Subcutaneous abdominal adipose tissue (tissue), 5 donors: ENCODE results near the gene NUDT2.
A peak's percentile ranks its signal among the peaks of the same experiment; 100 is the strongest.
"Not testable (repeated sequence)": the region's sequence is repeated elsewhere in the genome, so short reads cannot be mapped to it uniquely, and the experiment has no call there.

Experiments
- H3K27ac ChIP-seq: one replicate; pipeline ENCODE4 v1.7.0; 2013; ENCODE audit warnings: low read depth, mild to moderate bottlenecking, inconsistent platforms, low read length, moderate library complexity
- H3K27me3 ChIP-seq, 5 donors: one replicate each; pipeline ENCODE4 v1.7.0; 2013; ENCODE audit warnings: low read length in 5 of 5, inconsistent platforms in 1 of 5; ENCODE audit not compliant: control insufficient read depth in 5 of 5, insufficient read depth in 4 of 5
- H3K36me3 ChIP-seq, 5 donors: one replicate each; pipeline ENCODE4 v1.7.0; 2013; ENCODE audit warnings: low read length in 5 of 5; ENCODE audit not compliant: control insufficient read depth in 5 of 5, insufficient read depth in 5 of 5
- H3K4me1 ChIP-seq, 5 donors: one replicate each; pipeline ENCODE4 v1.7.0; 2013; ENCODE audit warnings: low read length in 5 of 5, mild to moderate bottlenecking in 3 of 5, moderate library complexity in 1 of 5; ENCODE audit not compliant: control insufficient read depth in 5 of 5, insufficient read depth in 5 of 5
- H3K4me3 ChIP-seq, 5 donors: one replicate each; pipeline ENCODE4 v1.7.0; 2013; ENCODE audit warnings: low read length in 5 of 5, low read depth in 1 of 5
- H3K9ac ChIP-seq, 5 donors: one replicate each; pipeline ENCODE4 v1.7.0; 2013; ENCODE audit warnings: low read length in 5 of 5, mild to moderate bottlenecking in 4 of 5, moderate library complexity in 3 of 5
- H3K9me3 ChIP-seq, 5 donors: one replicate each; pipeline ENCODE4 v1.7.0; 2013; ENCODE audit warnings: low read length in 5 of 5; ENCODE audit not compliant: control insufficient read depth in 5 of 5
- donor health status: healthy.
- donor health status: healthy.
- donor health status: healthy.
- donor health status: healthy.
- donor health status: healthy.

The NUDT2 gene

GRCh38 chr9:34328987-34329832, at the start of gene NUDT2, which contains the start of gene KIF24:
TSS of gene NUDT2 (plus strand) at chr9:34329569. CDS start at chr9:34339040, 9,471 bp downstream.
TSS of gene KIF24 (minus strand) at chr9:34329268. CDS start at chr9:34311346, 17,922 bp downstream.
- no peaks in the 10 kb centered on the region for H3K36me3 ChIP-seq
- peak within 1 kb of the TSS; percentile 89 to 97 (median 95) for H3K9ac ChIP-seq
- peak within 1 kb of the TSS; percentile 90 to 97 (median 93) for H3K4me3 ChIP-seq
- peak within 1 kb of the TSS; percentile 94 for H3K27ac ChIP-seq
- H3K27me3 ChIP-seq, result no peaks in the 10 kb centered on the region
- peaks cover 3 to 22% (median 17%) of the 10 kb centered on the region in 5 donors for H3K4me1 ChIP-seq
- no peaks in the 10 kb centered on the region for H3K9me3 ChIP-seq

- H3K27ac ChIP-seq, result no peak overlapping the region
- no peaks in the 10 kb centered on the region for H3K36me3 ChIP-seq
- no peak overlapping the region for H3K4me3 ChIP-seq
- no peak overlapping the region for H3K9ac ChIP-seq
- H3K4me1 ChIP-seq, result peaks cover 0 to 7% (median 0%) of the 10 kb centered on the region in 5 donors
- no peaks in the 10 kb centered on the region for H3K9me3 ChIP-seq
- no peaks in the 10 kb centered on the region for H3K27me3 ChIP-seq
These were observed 47.3 kb upstream of the NUDT2 start for GRCh38 chr9:34282096-34282495.

- no peak overlapping the region for H3K4me3 ChIP-seq
- H3K4me1 ChIP-seq, result peaks cover 0 to 2% (median 0%) of the 10 kb centered on the region in 5 donors
- no peak overlapping the region for H3K9ac ChIP-seq
- H3K36me3 ChIP-seq, result no peaks in the 10 kb centered on the region
- no peaks in the 10 kb centered on the region for H3K27me3 ChIP-seq
- no peak overlapping the region for H3K27ac ChIP-seq
- no peaks in the 10 kb centered on the region for H3K9me3 ChIP-seq
These were observed 40.2 kb upstream of the NUDT2 start for GRCh38 chr9:34289159-34289558.

DNA sequence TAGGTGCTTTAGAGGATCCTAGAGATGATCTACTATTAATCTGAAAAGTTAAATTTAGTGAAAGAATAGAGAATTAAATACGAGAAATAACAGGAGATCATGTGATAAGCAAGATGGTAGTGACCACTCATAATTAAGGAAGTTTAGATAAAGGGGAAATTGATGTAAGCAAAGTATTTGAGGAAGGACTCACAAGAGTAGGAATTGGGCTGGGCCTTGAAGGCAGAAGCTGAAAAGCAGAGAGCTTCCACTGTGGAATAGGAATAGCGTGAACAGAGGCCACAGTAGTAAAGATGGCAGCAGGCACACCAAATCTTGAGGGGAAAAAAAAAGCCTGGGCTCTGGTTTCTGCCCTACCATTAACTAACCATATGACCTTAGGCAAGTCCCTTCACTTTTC, 38.3 kb upstream of the NUDT2 start:
- no peak overlapping the region for H3K4me3 ChIP-seq
- no peaks in the 10 kb centered on the region for H3K27me3 ChIP-seq
- peaks cover 0 to 2% (median 0%) of the 10 kb centered on the region in 5 donors for H3K4me1 ChIP-seq
- no peak overlapping the region for H3K9ac ChIP-seq
- H3K36me3 ChIP-seq, result no peaks in the 10 kb centered on the region
- no peaks in the 10 kb centered on the region for H3K9me3 ChIP-seq
- no peak overlapping the region for H3K27ac ChIP-seq

DNA sequence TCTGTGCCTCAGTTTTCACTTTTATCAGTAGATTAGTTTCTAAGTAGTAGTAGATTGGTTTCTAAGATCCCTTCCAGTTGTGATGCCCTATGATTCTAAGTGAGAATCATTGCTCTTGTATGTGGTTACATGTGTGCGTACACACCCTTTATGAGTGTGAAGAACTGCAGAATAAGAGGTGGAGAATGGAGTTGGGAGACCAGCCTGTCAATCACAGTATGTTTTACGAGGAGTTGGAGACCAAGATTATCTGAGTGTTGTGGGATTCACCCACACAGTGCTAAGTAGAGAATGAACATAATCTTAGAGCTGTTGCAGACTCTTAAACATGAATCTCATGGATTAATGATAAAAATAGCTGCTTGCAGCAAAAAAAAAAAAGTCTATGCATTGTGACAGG, 37.9 kb upstream of the NUDT2 start:
- H3K27me3 ChIP-seq, result no peaks in the 10 kb centered on the region
- H3K27ac ChIP-seq, result no peak overlapping the region
- no peaks in the 10 kb centered on the region for H3K36me3 ChIP-seq
- H3K4me1 ChIP-seq, result peaks cover 0 to 2% (median 0%) of the 10 kb centered on the region in 5 donors
- no peak overlapping the region for H3K4me3 ChIP-seq
- no peak overlapping the region for H3K9ac ChIP-seq
- no peaks in the 10 kb centered on the region for H3K9me3 ChIP-seq

DNA sequence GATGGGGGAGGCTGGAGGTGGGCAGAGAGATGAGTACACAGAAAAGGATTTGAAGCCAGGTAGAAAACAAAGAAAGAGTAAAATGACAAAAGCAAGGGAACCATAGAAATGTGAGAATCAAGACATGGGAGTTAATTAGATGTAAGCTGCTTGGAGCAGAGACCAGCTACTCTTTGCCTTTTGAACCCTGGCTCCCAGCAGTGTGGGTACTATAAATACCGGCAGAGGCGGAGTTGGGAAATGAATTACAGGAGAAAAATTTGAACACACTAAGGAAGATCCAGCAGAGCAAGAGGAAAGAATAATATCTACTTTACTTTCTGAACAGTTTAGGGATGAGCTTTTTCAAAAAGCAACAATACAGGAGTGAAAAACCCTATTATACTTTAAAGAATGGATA, 36.8 kb upstream of the NUDT2 start:
- Histone ChIP-seq H3K27ac (no peak overlapping the region), H3K4me1 (peaks cover 0 to 2% (median 0%) of the 10 kb centered on the region in 5 donors), H3K4me3 (no peak overlapping the region), H3K9ac (no peak overlapping the region), H3K36me3 (no peaks in the 10 kb centered on the region), H3K27me3 (no peaks in the 10 kb centered on the region), H3K9me3 (no peaks in the 10 kb centered on the region)

GRCh38 chr9:34301064-34301463, 28.3 kb upstream of the NUDT2 start:
- not testable (repeated sequence) for H3K36me3 ChIP-seq, H3K27ac ChIP-seq, H3K27me3 ChIP-seq, H3K9me3 ChIP-seq, H3K9ac ChIP-seq, H3K4me3 ChIP-seq, H3K4me1 ChIP-seq

GRCh38 chr9:34308316-34308715, 21.1 kb upstream of the NUDT2 start:
- not testable (repeated sequence) for H3K4me3 ChIP-seq, H3K27ac ChIP-seq, H3K27me3 ChIP-seq, H3K36me3 ChIP-seq, H3K9me3 ChIP-seq, H3K9ac ChIP-seq, H3K4me1 ChIP-seq

DNA sequence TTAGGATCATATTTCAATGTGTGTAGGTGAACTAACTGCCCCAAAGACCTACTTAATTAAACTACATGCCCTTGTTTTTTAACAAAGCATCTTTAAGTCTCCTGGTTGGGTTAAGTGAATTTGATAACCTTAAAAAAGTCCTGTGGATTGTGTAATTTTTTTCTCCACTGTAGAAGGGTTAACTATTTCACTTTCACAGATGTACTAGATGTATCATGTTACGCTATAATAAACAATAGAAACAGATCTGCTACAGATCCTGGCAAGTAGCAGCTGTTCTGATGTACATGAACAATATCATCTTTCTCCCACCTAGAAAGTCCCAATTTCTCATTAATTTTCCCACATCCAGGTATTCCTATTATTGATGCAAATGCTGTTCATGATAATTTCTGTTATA, 19.2 kb upstream of the NUDT2 start:
- no peaks in the 10 kb centered on the region for H3K27me3 ChIP-seq
- H3K4me1 ChIP-seq, result no peaks in the 10 kb centered on the region
- H3K27ac ChIP-seq, result no peak overlapping the region
- H3K9ac ChIP-seq, result no peak overlapping the region
- H3K36me3 ChIP-seq, result no peaks in the 10 kb centered on the region
- no peaks in the 10 kb centered on the region for H3K9me3 ChIP-seq
- no peak overlapping the region for H3K4me3 ChIP-seq

DNA sequence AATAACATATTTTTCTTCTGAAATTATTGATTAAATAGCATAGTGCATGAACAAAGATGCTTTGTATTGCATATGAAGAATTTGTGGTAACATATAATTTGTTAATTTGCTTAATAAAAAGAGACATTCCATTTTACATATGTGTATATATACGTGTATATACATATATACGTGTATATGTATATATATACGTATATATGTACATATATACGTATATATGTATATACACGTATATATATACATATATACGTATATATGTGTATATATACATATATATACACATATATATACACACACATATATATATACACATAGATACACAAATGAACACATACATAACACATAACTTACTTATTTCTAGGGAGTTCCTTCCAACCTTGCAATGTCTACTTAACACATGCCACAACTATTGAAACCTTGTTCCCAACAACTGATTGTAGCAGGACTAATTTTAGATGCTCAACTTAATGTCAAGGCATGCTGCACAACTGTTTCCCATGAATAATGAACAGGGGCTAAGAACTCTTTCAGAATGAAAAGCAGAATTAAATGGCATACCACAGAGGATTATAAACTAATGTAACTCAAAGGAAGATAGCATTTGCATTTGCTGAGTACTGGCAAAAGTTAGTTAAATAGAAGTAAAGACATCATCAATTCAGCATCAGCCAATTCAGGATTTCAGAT, 17.7 kb upstream of the NUDT2 start:
- H3K9ac ChIP-seq, result no peak overlapping the region
- no peaks in the 10 kb centered on the region for H3K9me3 ChIP-seq
- no peak overlapping the region for H3K4me3 ChIP-seq
- no peaks in the 10 kb centered on the region for H3K36me3 ChIP-seq
- no peak overlapping the region for H3K27ac ChIP-seq
- no peaks in the 10 kb centered on the region for H3K4me1 ChIP-seq
- no peaks in the 10 kb centered on the region for H3K27me3 ChIP-seq
